Kidney (tissue), 14 donors: ENCODE measurements around the gene TMEM120B. TPM values are rescaled to one million over a fixed set of nuclear protein-coding genes. Genes with fewer than 3 reads are reported as not detected.
"Not testable (repeated sequence)": the region's sequence is repeated elsewhere in the genome, so short reads cannot be mapped to it uniquely, and the experiment has no call there.

ENCODE experiments used
- DNase-seq, 5 donors: peaks; one replicate each; pipeline ENCODE4 v3.0.0-alpha.2; 2013 to 2020
- FAIRE-seq: peaks from 2 replicates; lab custom pipeline; 2012; peaks lifted over from hg19 to GRCh38; lab: Jason Lieb, UNC
- H3K27ac ChIP-seq, 2 donors: one replicate each; pipeline ENCODE4 v1.7.0; 2013; ENCODE audit warnings: low read depth in 2 of 2, low read length in 2 of 2, inconsistent platforms in 1 of 2
- H3K27me3 ChIP-seq: one replicate; pipeline ENCODE4 v1.7.1; 2013; ENCODE audit warnings: low read length, inconsistent platforms; ENCODE audit not compliant: control insufficient read depth, insufficient read depth
- H3K36me3 ChIP-seq, 3 donors: one replicate each; pipeline versions ENCODE4 v1.7.0 to v1.7.1; 2013; ENCODE audit warnings: low read length in 3 of 3, control low read depth in 1 of 3, inconsistent platforms in 1 of 3; ENCODE audit not compliant: insufficient read depth in 3 of 3, control insufficient read depth in 2 of 3
- H3K4me1 ChIP-seq, 3 donors: one replicate each; pipeline versions ENCODE4 v1.7.0 to v1.7.1; 2013; ENCODE audit warnings: low read length in 3 of 3, inconsistent platforms in 1 of 3, low read depth in 1 of 3; ENCODE audit not compliant: control insufficient read depth in 2 of 3, insufficient read depth in 2 of 3
- H3K4me3 ChIP-seq, 3 donors: one replicate each; pipeline versions ENCODE4 v1.7.0 to v1.8.1; 2013; ENCODE audit warnings: low read length in 3 of 3, control low read depth in 1 of 3, inconsistent platforms in 1 of 3
- H3K9ac ChIP-seq, 3 donors: one replicate each; pipeline versions ENCODE4 v1.7.0 to v1.7.1; 2013; ENCODE audit warnings: low read length in 3 of 3, control low read depth in 1 of 3, inconsistent platforms in 1 of 3
- H3K9me3 ChIP-seq, 3 donors: one replicate each; pipeline versions ENCODE4 v1.7.0 to v1.7.1; 2013; ENCODE audit warnings: low read length in 3 of 3, control low read depth in 1 of 3, inconsistent platforms in 1 of 3; ENCODE audit not compliant: control insufficient read depth in 2 of 3, insufficient read depth in 1 of 3
- intact Hi-C: fragments of 100-400 bp; cut with DNase I; formaldehyde crosslinking; loops from one replicate; pipeline ENCODE4 v1.11.1; 2022
- polyA plus RNA-seq: library from polyadenylated mRNA; stranded (reverse); fragments of 350-450 nt; fragmentation: Illumina TruSeq; extraction: RNeasy Lipid Tissue Mini Kit (QIAGEN cat#74804); gene quantifications from one replicate; pipeline ENCODE4 v1.2.3, GENCODE V29; 2014; ENCODE audit warnings: low read depth, low replicate concordance; ENCODE audit not compliant: insufficient read depth
- total RNA-seq: library from RNA; stranded (reverse); fragmentation: NEBNext Ultra II Directional; extraction: Animal tissue kit (Norgen Biotek cat#: 25700); gene quantifications from one replicate; pipeline ENCODE4 v1.2.1, GENCODE V29; 2021
- TF ChIP-seq, protein P1 (sequence below): IDR thresholded peaks from 3 replicates; pipeline ENCODE4 v1.5.1; 2012; ENCODE audit warnings: mild to moderate bottlenecking, moderate library complexity, borderline replicate concordance; ENCODE audit not compliant: insufficient read depth; ENCODE audit errors: extremely low read depth
- donor health status: control.
- donor health status: control.
- donor health status: control.
- donor health status: control.
- donor health status: control.
- donor health status: DM: yes; HTN: yes; CAD: no.
- donor health status: Normal renal cell carcinoma (clear cell type).

TMEM120B gene
- total and polyA plus RNA-seq, 2 donors from 2014 or later = 9.0 to 14.2 TPM

DNA sequence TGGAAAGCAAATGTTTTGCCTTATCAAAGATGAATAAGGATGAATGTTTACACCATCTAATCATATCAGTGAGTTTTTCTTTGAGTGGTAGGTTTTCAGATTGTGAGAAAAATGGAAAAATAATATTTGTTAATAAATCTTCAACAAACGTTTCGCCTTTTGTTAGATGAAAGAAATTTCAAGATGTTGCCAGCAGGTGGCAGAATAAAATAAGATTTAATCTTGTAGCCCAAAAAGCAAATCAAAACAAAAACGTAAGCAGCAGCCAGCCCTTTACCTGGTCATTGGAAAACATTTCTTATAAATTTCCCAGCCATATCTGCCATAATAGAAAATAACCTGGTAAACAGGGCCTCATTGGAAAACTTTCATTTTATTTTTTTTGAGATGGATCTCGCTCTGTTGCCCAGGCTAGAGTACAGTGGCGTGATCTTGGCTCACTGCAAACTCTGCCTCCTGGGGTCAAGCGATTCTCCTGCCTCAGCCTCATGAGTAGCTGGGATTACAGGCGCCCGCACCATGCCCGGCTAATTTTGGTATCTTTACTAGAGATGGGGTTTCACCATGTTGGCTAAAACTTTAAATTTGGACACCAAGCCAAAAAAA is 15.4 kb upstream of the TMEM120B start:
- peaks cover 0 to 7% (median 4%) of the 10 kb centered on the region in 3 donors for H3K4me1 ChIP-seq
- no peak overlapping the region for H3K27ac ChIP-seq
- H3K36me3 ChIP-seq = no peaks in the 10 kb centered on the region
- no peak overlapping the region for H3K4me3 ChIP-seq
- peak in 2 of 5 donors; percentile 78 to 80 for DNase-seq
- FAIRE-seq = peak; percentile 92
- no peaks in the 10 kb centered on the region for H3K9me3 ChIP-seq
- TF ChIP-seq, protein P1, sequence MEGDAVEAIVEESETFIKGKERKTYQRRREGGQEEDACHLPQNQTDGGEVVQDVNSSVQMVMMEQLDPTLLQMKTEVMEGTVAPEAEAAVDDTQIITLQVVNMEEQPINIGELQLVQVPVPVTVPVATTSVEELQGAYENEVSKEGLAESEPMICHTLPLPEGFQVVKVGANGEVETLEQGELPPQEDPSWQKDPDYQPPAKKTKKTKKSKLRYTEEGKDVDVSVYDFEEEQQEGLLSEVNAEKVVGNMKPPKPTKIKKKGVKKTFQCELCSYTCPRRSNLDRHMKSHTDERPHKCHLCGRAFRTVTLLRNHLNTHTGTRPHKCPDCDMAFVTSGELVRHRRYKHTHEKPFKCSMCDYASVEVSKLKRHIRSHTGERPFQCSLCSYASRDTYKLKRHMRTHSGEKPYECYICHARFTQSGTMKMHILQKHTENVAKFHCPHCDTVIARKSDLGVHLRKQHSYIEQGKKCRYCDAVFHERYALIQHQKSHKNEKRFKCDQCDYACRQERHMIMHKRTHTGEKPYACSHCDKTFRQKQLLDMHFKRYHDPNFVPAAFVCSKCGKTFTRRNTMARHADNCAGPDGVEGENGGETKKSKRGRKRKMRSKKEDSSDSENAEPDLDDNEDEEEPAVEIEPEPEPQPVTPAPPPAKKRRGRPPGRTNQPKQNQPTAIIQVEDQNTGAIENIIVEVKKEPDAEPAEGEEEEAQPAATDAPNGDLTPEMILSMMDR = peak; percentile 62
- H3K9ac ChIP-seq = no peak overlapping the region
- intact Hi-C loops = no loop called here
- H3K27me3 ChIP-seq = no peaks in the 10 kb centered on the region

GRCh38 chr12:121697861-121698260 is 14.7 kb upstream of the TMEM120B start:
- H3K9ac ChIP-seq, intact Hi-C loops, H3K27me3 ChIP-seq, H3K27ac ChIP-seq, H3K4me1 ChIP-seq, H3K9me3 ChIP-seq, H3K36me3 ChIP-seq, H3K4me3 ChIP-seq, FAIRE-seq, DNase-seq: not testable (repeated sequence)

- H3K9ac ChIP-seq = no peak overlapping the region
- no peaks in the 10 kb centered on the region for H3K36me3 ChIP-seq
- TF ChIP-seq, protein P1 = no peak
Measured at GRCh38 chr12:121701667-121702277, 10.8 kb upstream of the TMEM120B start.

GRCh38 chr12:121702944-121703343 is 9.6 kb upstream of the TMEM120B start:
- DNase-seq (no peak), FAIRE-seq (no peak)
- intact Hi-C loops = no loop called here
- H3K9me3 ChIP-seq = no peaks in the 10 kb centered on the region
- TF ChIP-seq, protein P1 = no peak
- H3K36me3 ChIP-seq = no peaks in the 10 kb centered on the region
- no peak overlapping the region for H3K9ac ChIP-seq
- H3K4me3 ChIP-seq = no peak overlapping the region
- H3K27me3 ChIP-seq = no peaks in the 10 kb centered on the region
- peak overlapping the region in 1 of 2 donors; percentile 29 for H3K27ac ChIP-seq
- H3K4me1 ChIP-seq = peaks cover 0 to 12% (median 4%) of the 10 kb centered on the region in 3 donors

More at GRCh38 chr12:121701667-121702277, 10.8 kb upstream of the TMEM120B start:
- intact Hi-C loops = no loop called here
- DNase-seq = no peak
- Histone ChIP-seq H3K27me3 (no peaks in the 10 kb centered on the region), H3K27ac (peak overlapping the region; percentile 59 to 86), H3K9me3 (no peaks in the 10 kb centered on the region), H3K4me1 (peaks cover 0 to 12% (median 4%) of the 10 kb centered on the region in 3 donors), H3K4me3 (no peak overlapping the region)
- FAIRE-seq = no peak
